IPS DF 4.7 (cell line): ENCODE measurements around the gene LRRC26.

Source experiments
- DNase-seq: peaks from one replicate; pipeline ENCODE4 v3.0.0-alpha.2; 2013; ENCODE audit warnings: low spot score; ENCODE audit errors: extremely low read depth

Gene LRRC26

GRCh38 chr9:137168573-137168903 lies 1.3 kb downstream of the LRRC26 start:
- DNase-seq, result no peak

GRCh38 chr9:137167747-137168572 lies 1.9 kb downstream of the LRRC26 start:
- no peak for DNase-seq

GRCh38 chr9:137167277-137167746 lies 2.5 kb downstream of the LRRC26 start:
- no peak for DNase-seq

- no peak for DNase-seq
These were observed 3.2 kb downstream of the LRRC26 start for GRCh38 chr9:137166380-137167229.

GRCh38 chr9:137165250-137165836 lies 4.5 kb downstream of the LRRC26 start:
- no peak for DNase-seq

GRCh38 chr9:137164370-137165249 lies 5.2 kb downstream of the LRRC26 start:
- DNase-seq, result no peak

GRCh38 chr9:137163805-137164204 lies 6.0 kb downstream of the LRRC26 start:
- DNase-seq, result no peak

GRCh38 chr9:137163365-137163715 lies 6.5 kb downstream of the LRRC26 start:
- no peak for DNase-seq

GRCh38 chr9:137162505-137163364 lies 7.1 kb downstream of the LRRC26 start:
- DNase-seq, result no peak

GRCh38 chr9:137161558-137162486 lies 8.0 kb downstream of the LRRC26 start:
- no peak for DNase-seq

GRCh38 chr9:137160716-137161557 lies 8.9 kb downstream of the LRRC26 start:
- no peak for DNase-seq

- no peak for DNase-seq
These were observed 9.8 kb downstream of the LRRC26 start for GRCh38 chr9:137160054-137160425.

- DNase-seq, result no peak
These were observed 10.5 kb downstream of the LRRC26 start for GRCh38 chr9:137159105-137160053.

- DNase-seq, result no peak
These were observed 11.2 kb downstream of the LRRC26 start for GRCh38 chr9:137158625-137159024.

GRCh38 chr9:137157618-137158415 lies 12.0 kb downstream of the LRRC26 start:
- DNase-seq, result no peak
